GM12873 (cell line): ENCODE measurements around the gene ATP7A.

Source experiments
- CTCF ChIP-seq: IDR thresholded peaks from 2 replicates; pipeline ENCODE4 v1.5.1; 2012; ENCODE audit warnings: low read depth, mild to moderate bottlenecking, moderate library complexity, low read length, control low read depth; ENCODE audit not compliant: insufficient read depth; ENCODE audit errors: missing control alignments

Gene ATP7A

DNA sequence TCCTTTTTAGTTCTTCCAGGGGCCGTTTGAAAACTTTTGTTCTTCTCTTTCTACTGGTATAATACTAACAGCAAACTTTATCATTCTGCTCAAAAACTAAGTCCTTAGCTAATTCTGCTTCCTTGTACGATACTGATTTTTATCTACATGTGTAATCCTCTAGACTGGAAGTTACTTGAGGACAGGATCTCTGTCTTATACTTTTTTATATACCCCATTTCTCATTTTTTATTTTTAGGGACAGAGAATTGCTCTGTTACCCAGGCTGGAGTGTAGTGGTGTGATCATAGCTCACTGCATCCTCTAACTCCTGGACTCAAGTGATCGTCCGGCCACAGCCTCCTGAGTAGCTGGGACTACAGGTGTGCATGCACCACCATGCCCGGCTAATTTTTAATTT is 9.0 kb upstream of the ATP7A start:
- no peak for TF ChIP-seq CTCF

DNA sequence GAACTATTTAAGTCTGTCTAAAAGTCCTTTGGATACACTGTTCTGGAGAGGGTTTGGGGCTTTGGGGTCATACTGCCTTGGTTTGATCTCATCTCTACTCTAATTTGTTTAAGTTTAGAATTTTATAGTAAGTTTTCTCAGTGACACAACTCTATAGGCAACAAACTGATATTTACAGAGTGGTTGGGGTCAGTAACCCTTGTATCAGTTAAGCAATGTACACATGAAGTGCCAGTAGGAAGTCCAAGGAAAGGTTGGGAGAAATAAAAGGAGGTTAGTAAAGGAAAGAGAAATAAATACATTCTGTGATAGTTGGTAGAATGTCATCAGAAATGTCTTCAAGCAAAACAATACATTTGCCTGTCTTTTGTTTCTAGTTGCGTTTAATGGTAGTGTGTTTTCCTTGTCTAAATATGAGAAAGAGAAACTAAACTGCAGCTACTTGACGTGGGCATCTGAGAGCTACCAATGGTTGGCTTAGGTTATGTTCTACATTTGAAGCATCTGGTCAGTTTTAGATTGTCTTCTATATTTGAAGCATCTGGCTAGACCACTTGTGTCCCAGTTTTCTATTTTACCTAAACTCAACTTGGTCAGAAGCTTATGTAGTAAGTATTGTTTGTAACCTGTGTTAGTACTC is 6.9 kb downstream of the ATP7A start:
- no peak for TF ChIP-seq CTCF

DNA sequence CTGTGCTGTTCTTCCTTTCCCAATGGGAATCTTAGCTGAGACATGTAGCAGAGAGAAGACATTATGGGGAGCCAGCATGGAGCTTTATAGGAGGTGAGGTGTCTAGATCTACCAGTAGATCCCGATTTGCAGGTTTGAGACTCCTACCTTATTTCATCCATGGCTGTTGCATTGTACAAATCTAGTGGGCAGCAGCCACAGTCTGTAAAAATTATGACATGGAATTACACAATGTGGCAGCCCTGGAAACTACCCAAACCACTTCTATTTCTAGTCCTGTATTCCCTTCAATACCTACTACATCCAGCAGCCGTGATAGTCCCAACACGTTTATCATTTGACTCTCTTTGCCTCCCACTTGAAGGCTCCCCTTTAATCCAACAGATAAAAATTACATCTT is 8.1 kb downstream of the ATP7A start:
- TF ChIP-seq CTCF: no peak

GRCh38 chrX:77922787-77923186 is 12.3 kb downstream of the ATP7A start:
- no peak for TF ChIP-seq CTCF

- no peak for TF ChIP-seq CTCF
These were observed 13.9 kb downstream of the ATP7A start for GRCh38 chrX:77924320-77924859.

- TF ChIP-seq CTCF: no peak
These were observed 15.3 kb downstream of the ATP7A start for GRCh38 chrX:77925764-77926163.

GRCh38 chrX:77930581-77930980 is 20.1 kb downstream of the ATP7A start:
- no peak for TF ChIP-seq CTCF

DNA sequence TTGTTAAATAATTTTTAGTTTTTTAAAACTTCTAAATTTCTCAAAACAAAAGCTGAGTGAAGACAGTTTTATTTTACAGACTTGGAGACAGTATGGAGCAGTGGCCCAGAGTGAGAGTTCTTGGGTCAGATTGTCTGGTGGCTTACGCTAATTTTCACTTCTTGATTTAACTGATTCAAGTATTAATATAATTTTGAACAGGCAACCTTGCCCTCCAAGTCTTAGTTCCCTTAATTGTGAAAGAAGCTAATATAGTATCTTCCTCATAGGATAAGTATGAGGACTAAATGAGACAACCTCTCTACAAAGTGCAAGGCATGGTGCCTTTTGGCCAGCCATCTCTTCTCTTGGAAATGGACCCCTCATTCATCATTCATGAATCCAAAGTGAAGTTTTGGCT is 25.4 kb downstream of the ATP7A start:
- no peak for TF ChIP-seq CTCF
